Measurements from ENCODE around the gene DIPK2B.

Gene DIPK2B

GRCh38 chrX:45200741-45201234 is at the start of gene DIPK2B:
DIPK2B (minus strand) TSS chrX:45200876; CDS start chrX:45200826, 50 bp downstream.
- no peak for DNase-seq (ENCODE audit: low read depth)

- no peak for DNase-seq (ENCODE audit: low read depth)
Measured at GRCh38 chrX:45240301-45240700, 39.6 kb upstream of the DIPK2B start.

GRCh38 chrX:45238489-45238888 is 37.8 kb upstream of the DIPK2B start:
- DNase-seq (ENCODE audit: low read depth) = no peak

GRCh38 chrX:45233531-45233930 is 32.9 kb upstream of the DIPK2B start:
- DNase-seq (ENCODE audit: low read depth) = peak; percentile 10

GRCh38 chrX:45232139-45232538 is 31.5 kb upstream of the DIPK2B start:
- DNase-seq (ENCODE audit: low read depth) = no peak

- DNase-seq (ENCODE audit: low read depth) = no peak
Measured at GRCh38 chrX:45230410-45230809, 29.7 kb upstream of the DIPK2B start.

GRCh38 chrX:45229348-45229747 is 28.7 kb upstream of the DIPK2B start:
- no peak for DNase-seq (ENCODE audit: low read depth)

DNA sequence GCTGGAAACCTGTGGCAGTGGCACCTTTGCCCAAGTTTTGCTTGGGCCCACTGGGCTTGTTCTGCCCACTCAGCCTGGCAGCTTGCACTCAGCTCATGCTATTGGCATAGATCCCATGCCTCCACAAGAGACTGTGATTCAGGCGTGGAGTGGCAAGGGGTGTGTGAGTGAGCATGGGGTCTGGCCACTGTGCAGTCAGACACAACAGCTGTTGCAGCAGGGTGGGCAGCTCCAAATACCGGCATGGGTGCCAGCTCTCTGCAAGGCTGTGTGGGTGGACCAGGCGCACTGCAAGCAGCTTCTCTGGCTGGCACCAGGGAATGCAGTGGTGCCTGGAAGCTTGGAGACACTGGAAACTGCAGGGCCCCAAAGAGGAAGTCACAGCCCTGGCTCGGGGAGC is 27.4 kb upstream of the DIPK2B start:
- DNase-seq (ENCODE audit: low read depth) = no peak

DNA sequence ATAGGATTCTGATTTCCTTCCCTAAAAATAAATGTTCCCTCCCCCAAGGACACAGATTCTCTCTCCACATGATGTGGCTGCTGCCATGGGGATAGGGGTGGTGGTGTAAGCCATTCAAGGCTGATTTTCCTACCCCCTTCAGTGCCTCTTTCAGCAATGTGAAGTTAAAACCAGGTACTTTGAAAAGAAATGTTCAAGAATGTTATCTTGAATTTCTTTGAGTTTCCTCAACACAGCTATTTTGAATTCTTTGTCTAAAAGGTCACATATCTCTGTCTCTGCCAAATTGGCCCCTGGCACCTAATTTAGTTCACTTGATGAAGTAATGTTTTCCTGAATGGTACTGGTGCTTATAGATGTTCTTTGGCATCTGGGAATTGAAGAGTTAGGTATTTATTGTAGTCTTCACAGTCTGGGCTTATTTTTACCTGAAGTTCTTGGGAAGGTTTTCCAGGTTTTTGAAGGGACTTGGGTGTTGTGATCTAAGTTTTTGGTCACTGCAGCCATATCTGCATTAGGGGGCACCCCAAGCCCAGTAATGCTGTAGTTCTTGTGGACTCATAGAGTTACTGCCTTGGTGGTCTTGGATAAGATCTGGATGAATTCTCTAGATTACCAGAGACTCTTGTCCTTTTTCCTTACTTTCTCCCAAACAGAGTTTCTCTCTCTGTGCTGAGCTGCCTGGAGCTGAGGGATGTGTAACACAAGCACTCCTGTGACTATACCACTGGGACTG is 7.6 kb upstream of the DIPK2B start:
- no peak for DNase-seq (ENCODE audit: low read depth)

GRCh38 chrX:45202171-45202570 is 1.5 kb upstream of the DIPK2B start:
- DNase-seq (ENCODE audit: low read depth) = no peak

GRCh38 chrX:45198706-45199105 is 2.0 kb downstream of the DIPK2B start:
- no peak for DNase-seq (ENCODE audit: low read depth)

DNA sequence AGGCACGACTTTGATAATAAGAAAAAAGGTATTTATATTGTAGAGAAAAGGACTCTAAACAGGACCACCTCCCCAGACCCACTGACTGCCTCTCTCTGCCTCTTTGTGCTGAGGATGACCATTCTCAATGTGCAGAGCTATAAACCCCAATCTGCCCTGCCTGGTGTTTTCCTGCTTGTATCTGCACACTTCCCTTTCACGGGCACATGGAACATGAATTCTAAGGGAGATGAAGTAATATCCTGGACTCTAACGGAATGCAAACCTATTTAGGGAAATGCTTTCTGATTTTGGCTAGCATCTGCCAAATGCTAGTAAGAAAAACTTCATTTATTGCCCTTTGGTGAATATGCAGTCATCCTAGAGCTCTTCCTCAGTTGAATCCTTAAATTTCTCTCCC is 2.4 kb downstream of the DIPK2B start:
- no peak for DNase-seq (ENCODE audit: low read depth)

DNA sequence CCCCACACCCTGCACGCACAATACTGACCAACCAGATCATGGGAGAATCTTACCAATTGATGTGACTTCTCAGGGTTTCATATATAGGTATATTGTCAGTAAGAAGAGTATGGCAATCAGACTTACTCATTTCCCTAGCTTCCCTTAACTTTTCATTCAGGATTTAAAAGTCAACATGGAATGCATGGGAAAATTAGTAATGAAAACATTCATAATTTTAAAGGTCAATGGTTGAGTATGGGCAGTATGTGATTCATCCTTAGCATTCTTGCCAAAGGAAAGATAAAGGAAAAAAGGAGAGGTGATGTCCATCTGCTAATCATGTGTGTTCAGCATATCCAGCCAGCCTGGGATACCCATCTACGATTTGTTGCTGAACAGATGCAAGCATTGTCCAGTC is 4.0 kb downstream of the DIPK2B start:
- peak; percentile 3 for DNase-seq (ENCODE audit: low read depth)

DNA sequence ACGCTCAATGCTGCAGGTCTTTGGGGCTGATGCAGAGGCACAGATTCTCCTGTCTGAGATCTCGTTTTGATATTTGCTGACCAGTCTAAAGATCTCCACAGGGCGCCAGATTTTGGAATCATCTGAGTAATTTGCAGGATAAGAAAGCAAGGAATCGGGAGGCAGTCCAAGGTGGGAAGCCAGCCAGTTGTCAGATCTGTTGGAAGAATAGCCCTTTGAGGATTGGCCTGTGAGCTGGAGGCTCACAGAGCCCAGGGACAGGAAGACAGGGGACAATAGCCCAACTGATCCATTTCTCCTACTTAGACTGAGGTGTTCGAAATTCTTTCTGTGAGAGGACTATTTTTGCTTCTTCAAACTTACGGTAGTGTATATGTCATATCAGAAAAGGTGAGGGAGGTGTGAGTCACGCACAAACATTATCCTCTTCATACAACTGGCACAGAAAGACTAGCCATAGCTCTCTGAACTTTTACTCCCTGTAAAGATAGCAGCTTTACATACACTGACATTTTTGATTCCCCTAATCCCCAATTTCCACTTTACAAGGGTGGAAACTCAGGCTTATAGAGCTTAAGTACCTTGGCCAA is 8.8 kb downstream of the DIPK2B start:
- DNase-seq (ENCODE audit: low read depth) = no peak

GRCh38 chrX:45191383-45191782 is 9.3 kb downstream of the DIPK2B start:
- no peak for DNase-seq (ENCODE audit: low read depth)

GRCh38 chrX:45187731-45188130 is 12.9 kb downstream of the DIPK2B start:
- DNase-seq (ENCODE audit: low read depth) = no peak

DNA sequence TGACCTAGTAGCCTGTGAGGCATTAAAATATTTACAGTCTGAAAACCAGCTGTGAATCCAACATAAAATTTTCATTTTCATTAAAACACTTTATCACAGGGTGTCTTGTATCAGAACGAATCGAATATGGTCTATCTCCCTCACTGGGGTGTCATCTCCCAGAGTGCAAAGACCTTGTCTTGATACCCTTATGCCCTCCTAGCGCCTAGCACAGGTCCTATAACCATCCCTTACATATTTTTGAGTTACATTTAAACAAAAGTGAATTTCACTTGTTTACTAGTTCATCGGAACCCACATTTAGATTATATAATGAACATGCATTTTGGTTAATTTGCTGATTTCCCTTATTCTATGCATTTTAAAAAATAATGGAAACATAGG is 14.0 kb downstream of the DIPK2B start:
- DNase-seq (ENCODE audit: low read depth) = no peak

DNA sequence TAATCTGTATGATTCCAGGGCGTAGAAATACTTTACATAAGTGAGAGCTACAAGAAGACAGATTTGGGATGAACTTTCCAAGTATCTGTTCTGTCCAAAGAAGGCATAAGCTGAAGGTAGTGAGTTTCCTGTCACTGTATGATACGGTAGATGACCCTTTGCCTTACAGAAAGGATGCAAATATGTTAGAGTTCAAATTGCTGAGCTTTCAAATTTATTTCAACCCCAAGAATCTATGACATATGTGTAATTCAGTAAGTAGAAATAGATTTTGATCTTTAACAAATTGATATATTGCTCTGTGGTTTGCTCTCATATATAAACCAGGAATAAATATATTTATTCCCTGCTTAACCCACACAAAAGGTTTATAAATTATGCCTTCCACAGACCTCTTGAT is 16.5 kb downstream of the DIPK2B start:
- no peak for DNase-seq (ENCODE audit: low read depth)

- no peak for DNase-seq (ENCODE audit: low read depth)
Measured at GRCh38 chrX:45172890-45173289, 27.8 kb downstream of the DIPK2B start.

DNA sequence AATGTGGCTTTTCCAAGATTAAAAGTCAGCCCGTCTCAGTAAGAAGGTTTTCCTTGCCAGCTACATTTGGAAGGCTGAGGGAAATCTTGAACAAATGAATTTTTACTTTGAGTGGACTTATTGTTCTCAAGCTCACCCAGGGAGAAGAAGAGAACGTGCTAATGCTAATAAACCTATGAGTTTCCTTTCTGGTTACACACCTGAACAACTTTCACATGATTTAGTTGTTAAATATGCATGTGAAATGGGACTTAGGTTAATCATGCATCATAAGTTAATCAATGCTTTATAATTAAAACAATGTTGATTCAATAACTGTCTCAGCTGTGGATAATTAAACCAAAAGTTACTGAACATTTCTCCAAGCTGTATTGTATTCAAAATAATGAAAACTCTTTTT is 33.9 kb downstream of the DIPK2B start:
- DNase-seq (ENCODE audit: low read depth) = no peak

DNA sequence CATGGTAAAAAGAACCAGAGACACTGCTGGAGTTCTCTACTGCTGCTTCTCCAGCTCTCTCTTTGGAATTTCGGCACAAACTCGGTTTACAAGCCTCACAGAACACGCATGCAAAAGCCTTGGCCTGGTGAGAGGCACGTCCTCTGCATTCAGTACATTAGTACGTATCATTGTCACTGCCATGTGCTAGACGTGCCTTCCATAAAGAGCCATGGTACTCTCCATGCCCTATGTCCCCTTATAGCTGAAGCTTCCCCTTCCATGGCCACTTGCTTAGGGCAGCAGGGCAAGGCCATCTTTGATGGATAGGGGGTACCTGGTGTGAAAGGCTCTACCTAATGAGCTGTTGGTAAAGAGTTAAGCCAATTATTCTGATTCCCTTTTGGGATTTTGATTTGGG is 35.0 kb downstream of the DIPK2B start:
- no peak for DNase-seq (ENCODE audit: low read depth)

- DNase-seq (ENCODE audit: low read depth) = no peak
Measured at GRCh38 chrX:45164995-45165394, 35.7 kb downstream of the DIPK2B start.

- DNase-seq (ENCODE audit: low read depth) = no peak
Measured at GRCh38 chrX:45164021-45164621, 36.6 kb downstream of the DIPK2B start.

Measured in fibroblast of gingiva (primary cell).